HCT116 (cell line): Measurements from ENCODE around the gene BAHCC1. TPM values are rescaled to one million over a fixed set of nuclear protein-coding genes. Genes with fewer than 3 reads are reported as not detected.

Experiments
- ATAC-seq: fragments of 200-7000 bp; cut with Tn5 transposase; 2 replicates; pipeline ENCODE4 v1.9.1; 2020; ENCODE audit warnings: mild to moderate bottlenecking, moderate library complexity
- BruUV-seq: library from RNA; stranded (reverse); fragments of 400-500 nt; replicated peaks from 2 replicates; lab custom pipeline; 2021; lab: Mats Ljungman, UMichigan
- CTCF ChIA-PET: fragments of 300-600 bp; sonication (Branson Sonifier 250); formaldehyde crosslinking; loops from one replicate; lab custom pipeline; 2021; ENCODE audit warnings: antibody characterized with exemption; lab: Charles Lee
- POLR2A ChIA-PET: fragments of 300-600, 350-600 bp; sonication (Branson Sonifier 250); formaldehyde crosslinking; loops from one replicate; lab custom pipeline; 2021; ENCODE audit warnings: antibody characterized with exemption; lab: Charles Lee
- RAD21 ChIA-PET, 2 experiments: fragments of 300-600 bp; sonication (Branson Sonifier 250); formaldehyde crosslinking; loops; one replicate each; lab custom pipeline; 2023; ENCODE audit warnings: low total read pairs in 2 of 2; ENCODE audit not compliant: uncharacterized antibody in 2 of 2, unreplicated experiment in 2 of 2, low non-redundant PET in 1 of 2; lab: Charles Lee
- DNase-seq: peaks from one replicate; pipeline ENCODE4 v3.0.0-alpha.2; 2010; ENCODE audit warnings: low read depth, low spot score
- H2AFZ ChIP-seq: fragments of 200-600 bp; shearing (Covaris generic), sonication (generic); 2 replicates; pipeline ENCODE4 v1.6.1; 2017; ENCODE audit warnings: low read depth, mixed run types, mixed read lengths, antibody characterized with exemption, low read length; ENCODE audit not compliant: poor library complexity, severe bottlenecking
- H3K27ac ChIP-seq: 2 replicates; pipeline ENCODE4 v1.5.1; 2012; ENCODE audit warnings: low read depth, low read length
- H3K27me3 ChIP-seq: fragments of 200-600 bp; sonication (generic); 2 replicates; pipeline ENCODE4 v1.6.1; 2016; ENCODE audit warnings: mixed run types, low read length, mixed read lengths; ENCODE audit not compliant: insufficient read depth
- H3K36me3 ChIP-seq, 2 experiments: fragments of 200-500 bp in 1 of 2; fragments of 200-600 bp in 1 of 2; sonication (Bioruptor generic) in 1 of 2; sonication (generic) in 1 of 2; 2 replicates each; pipeline versions ENCODE4 v1.5.1 to v1.6.1; 2014 to 2016; ENCODE audit warnings: low read length in 2 of 2, inconsistent platforms in 1 of 2, mixed read lengths in 1 of 2, mixed run types in 1 of 2; ENCODE audit not compliant: insufficient read depth in 2 of 2, control insufficient read depth in 1 of 2
- H3K4me1 ChIP-seq, 2 experiments: fragments of 200-600 bp in 1 of 2; sonication (generic) in 1 of 2; 2 replicates each; pipeline versions ENCODE4 v1.5.1 to v1.6.1; 2012 to 2017; ENCODE audit warnings: low read length in 2 of 2, inconsistent platforms in 1 of 2, mild to moderate bottlenecking in 1 of 2, mixed read lengths in 1 of 2, mixed run types in 1 of 2, moderate library complexity in 1 of 2; ENCODE audit not compliant: insufficient read depth in 2 of 2, control insufficient read depth in 1 of 2
- H3K4me2 ChIP-seq: fragments of 200-600 bp; sonication (generic); 2 replicates; pipeline ENCODE4 v1.6.1; 2017; ENCODE audit warnings: mixed run types, low read length, mixed read lengths
- H3K4me3 ChIP-seq, 2 experiments: fragments of 200-600 bp in 1 of 2; sonication (generic) in 1 of 2; replicated peaks in 1 of 2; 2 replicates each; pipeline ENCODE4 v1.5.1; 2011 to 2016; ENCODE audit warnings: low read length in 2 of 2, control low read depth in 1 of 2, low read depth in 1 of 2, mild to moderate bottlenecking in 1 of 2, mixed read lengths in 1 of 2, mixed run types in 1 of 2
- H3K79me2 ChIP-seq: fragments of 200-600 bp; sonication (generic); 2 replicates; pipeline ENCODE4 v1.6.1; 2017; ENCODE audit warnings: mild to moderate bottlenecking, mixed run types, low read length, moderate library complexity, mixed read lengths; ENCODE audit not compliant: insufficient read depth
- H3K9ac ChIP-seq: fragments of 200-600 bp; sonication (generic); 2 replicates; pipeline ENCODE4 v1.6.1; 2016; ENCODE audit warnings: low read length, mixed read lengths
- H3K9me2 ChIP-seq: fragments of 200-600 bp; sonication (generic), shearing (Covaris generic); 2 replicates; pipeline ENCODE4 v1.6.1; 2017; ENCODE audit warnings: mixed run types, mild to moderate bottlenecking, moderate library complexity; ENCODE audit not compliant: insufficient read depth
- H3K9me3 ChIP-seq, 2 experiments: fragments of 200-500 bp in 1 of 2; fragments of 200-600 bp in 1 of 2; sonication (Bioruptor generic) in 1 of 2; sonication (generic) in 1 of 2; 2 replicates each; pipeline ENCODE4 v1.6.1; 2014 to 2017; ENCODE audit warnings: low read length in 2 of 2, mixed read lengths in 2 of 2, inconsistent platforms in 1 of 2, low read depth in 1 of 2, mild to moderate bottlenecking in 1 of 2, mixed run types in 1 of 2, moderate library complexity in 1 of 2; ENCODE audit not compliant: control insufficient read depth in 1 of 2, insufficient read depth in 1 of 2
- H4K20me1 ChIP-seq: fragments of 200-600 bp; sonication (generic), shearing (Covaris generic); 2 replicates; pipeline ENCODE4 v1.6.1; 2017; ENCODE audit warnings: mixed run types, mild to moderate bottlenecking, moderate library complexity; ENCODE audit not compliant: insufficient read depth
- CTCF ChIP-seq, 3 experiments: fragments of 200-600 bp in 1 of 3; sonication (generic) in 1 of 3; IDR thresholded peaks in 2 of 3; conservative IDR thresholded peaks in 1 of 3; 2 replicates each; pipeline ENCODE4 v1.5.1; 2012 to 2017; ENCODE audit warnings: low read depth in 2 of 3, low read length in 2 of 3, antibody characterized with exemption in 1 of 3, borderline replicate concordance in 1 of 3, control low read depth in 1 of 3, mild to moderate bottlenecking in 1 of 3, mixed read lengths in 1 of 3, mixed run types in 1 of 3, moderate library complexity in 1 of 3; ENCODE audit not compliant: insufficient read depth in 1 of 3
- EGR1 ChIP-seq: IDR thresholded peaks from 2 replicates; pipeline ENCODE4 v1.6.1; 2012; ENCODE audit warnings: low read depth
- ELF1 ChIP-seq: IDR thresholded peaks from 2 replicates; pipeline ENCODE4 v1.6.1; 2012; ENCODE audit warnings: low read depth, borderline replicate concordance
- EZH2 ChIP-seq: fragments of 200-600 bp; sonication (generic); IDR thresholded peaks from 2 replicates; pipeline ENCODE4 v1.6.1; 2017; ENCODE audit warnings: antibody characterized with exemption, mixed run types
- EZH2phosphoT487 ChIP-seq: fragments of 200-600 bp; IDR thresholded peaks from 2 replicates; pipeline ENCODE4 v1.6.1; 2018; ENCODE audit warnings: antibody characterized with exemption, borderline replicate concordance
- FOSL1 ChIP-seq: IDR thresholded peaks from 2 replicates; pipeline ENCODE4 v1.6.1; 2012; ENCODE audit warnings: low read depth
- POLR2A ChIP-seq: IDR thresholded peaks from 2 replicates; pipeline ENCODE4 v1.7.0; 2011; ENCODE audit warnings: borderline replicate concordance; ENCODE audit not compliant: insufficient read depth, insufficient read length; ENCODE audit errors: extremely low read depth
- POLR2AphosphoS5 ChIP-seq: IDR thresholded peaks from 2 replicates; pipeline ENCODE4 v1.6.1; 2011; ENCODE audit warnings: mild to moderate bottlenecking, low read depth, low read length, moderate library complexity
- SIN3A ChIP-seq: IDR thresholded peaks from 2 replicates; pipeline ENCODE4 v1.6.1; 2012; ENCODE audit warnings: low read depth
- intact Hi-C: fragments of 100-400 bp; cut with micrococcal nuclease; formaldehyde crosslinking; loops from 2 replicates; pipeline ENCODE4 v1.10.0; 2022
- total RNA-seq: library from RNA; stranded (reverse); gene quantifications from one replicate; pipeline ENCODE4 v1.2.1, GENCODE V29; 2021; ENCODE audit not compliant: unreplicated experiment
- TF ChIP-seq, protein P1 (sequence below): IDR thresholded peaks from 2 replicates; pipeline ENCODE4 v1.6.1; 2011; ENCODE audit warnings: mild to moderate bottlenecking, low read length, moderate library complexity; ENCODE audit not compliant: insufficient replicate concordance; ENCODE audit errors: extremely low read depth
- TF ChIP-seq, protein P2 (sequence below): IDR thresholded peaks from 2 replicates; pipeline ENCODE4 v1.6.1; 2012
- TF ChIP-seq, protein P3 (sequence below): IDR thresholded peaks from 2 replicates; pipeline ENCODE4 v1.6.1; 2012; ENCODE audit warnings: low read depth
- TF ChIP-seq, protein P4 (sequence below): IDR thresholded peaks from 2 replicates; pipeline ENCODE4 v1.6.1; 2012

The BAHCC1 gene
- total RNA-seq, 1 experiment from 2014 or later = 45.2 TPM

- no peak overlapping the region for H2AFZ ChIP-seq
- no peaks in the 10 kb centered on the region for H3K27me3 ChIP-seq
- H3K9me3 ChIP-seq = no peaks in the 10 kb centered on the region
- 0 out of 4 replicates have a peak overlapping the region, but pooled peaks of 1 of the 2 experiments have one; percentile 11 for H3K4me3 ChIP-seq
- TF ChIP-seq CTCF (IDR thresholded peaks at IDR 0.05 in 2 of 3, conservative IDR thresholded peaks at IDR 0.05 in 1 of 3; ENCODE audit: borderline replicate concordance in 1 of 3, insufficient read depth in 1 of 3, low read depth in 2 of 3, low read length in 2 of 3) = no peak
- TF ChIP-seq, protein P1, sequence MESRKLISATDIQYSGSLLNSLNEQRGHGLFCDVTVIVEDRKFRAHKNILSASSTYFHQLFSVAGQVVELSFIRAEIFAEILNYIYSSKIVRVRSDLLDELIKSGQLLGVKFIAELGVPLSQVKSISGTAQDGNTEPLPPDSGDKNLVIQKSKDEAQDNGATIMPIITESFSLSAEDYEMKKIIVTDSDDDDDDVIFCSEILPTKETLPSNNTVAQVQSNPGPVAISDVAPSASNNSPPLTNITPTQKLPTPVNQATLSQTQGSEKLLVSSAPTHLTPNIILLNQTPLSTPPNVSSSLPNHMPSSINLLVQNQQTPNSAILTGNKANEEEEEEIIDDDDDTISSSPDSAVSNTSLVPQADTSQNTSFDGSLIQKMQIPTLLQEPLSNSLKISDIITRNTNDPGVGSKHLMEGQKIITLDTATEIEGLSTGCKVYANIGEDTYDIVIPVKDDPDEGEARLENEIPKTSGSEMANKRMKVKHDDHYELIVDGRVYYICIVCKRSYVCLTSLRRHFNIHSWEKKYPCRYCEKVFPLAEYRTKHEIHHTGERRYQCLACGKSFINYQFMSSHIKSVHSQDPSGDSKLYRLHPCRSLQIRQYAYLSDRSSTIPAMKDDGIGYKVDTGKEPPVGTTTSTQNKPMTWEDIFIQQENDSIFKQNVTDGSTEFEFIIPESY = no peak
- TF ChIP-seq, protein P2, sequence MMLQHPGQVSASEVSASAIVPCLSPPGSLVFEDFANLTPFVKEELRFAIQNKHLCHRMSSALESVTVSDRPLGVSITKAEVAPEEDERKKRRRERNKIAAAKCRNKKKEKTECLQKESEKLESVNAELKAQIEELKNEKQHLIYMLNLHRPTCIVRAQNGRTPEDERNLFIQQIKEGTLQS = no peak
- TF ChIP-seq, protein P3, sequence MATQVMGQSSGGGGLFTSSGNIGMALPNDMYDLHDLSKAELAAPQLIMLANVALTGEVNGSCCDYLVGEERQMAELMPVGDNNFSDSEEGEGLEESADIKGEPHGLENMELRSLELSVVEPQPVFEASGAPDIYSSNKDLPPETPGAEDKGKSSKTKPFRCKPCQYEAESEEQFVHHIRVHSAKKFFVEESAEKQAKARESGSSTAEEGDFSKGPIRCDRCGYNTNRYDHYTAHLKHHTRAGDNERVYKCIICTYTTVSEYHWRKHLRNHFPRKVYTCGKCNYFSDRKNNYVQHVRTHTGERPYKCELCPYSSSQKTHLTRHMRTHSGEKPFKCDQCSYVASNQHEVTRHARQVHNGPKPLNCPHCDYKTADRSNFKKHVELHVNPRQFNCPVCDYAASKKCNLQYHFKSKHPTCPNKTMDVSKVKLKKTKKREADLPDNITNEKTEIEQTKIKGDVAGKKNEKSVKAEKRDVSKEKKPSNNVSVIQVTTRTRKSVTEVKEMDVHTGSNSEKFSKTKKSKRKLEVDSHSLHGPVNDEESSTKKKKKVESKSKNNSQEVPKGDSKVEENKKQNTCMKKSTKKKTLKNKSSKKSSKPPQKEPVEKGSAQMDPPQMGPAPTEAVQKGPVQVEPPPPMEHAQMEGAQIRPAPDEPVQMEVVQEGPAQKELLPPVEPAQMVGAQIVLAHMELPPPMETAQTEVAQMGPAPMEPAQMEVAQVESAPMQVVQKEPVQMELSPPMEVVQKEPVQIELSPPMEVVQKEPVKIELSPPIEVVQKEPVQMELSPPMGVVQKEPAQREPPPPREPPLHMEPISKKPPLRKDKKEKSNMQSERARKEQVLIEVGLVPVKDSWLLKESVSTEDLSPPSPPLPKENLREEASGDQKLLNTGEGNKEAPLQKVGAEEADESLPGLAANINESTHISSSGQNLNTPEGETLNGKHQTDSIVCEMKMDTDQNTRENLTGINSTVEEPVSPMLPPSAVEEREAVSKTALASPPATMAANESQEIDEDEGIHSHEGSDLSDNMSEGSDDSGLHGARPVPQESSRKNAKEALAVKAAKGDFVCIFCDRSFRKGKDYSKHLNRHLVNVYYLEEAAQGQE = no peak
- no peak for TF ChIP-seq EZH2phosphoT487
- TF ChIP-seq EGR1 = no peak
- TF ChIP-seq SIN3A = no peak
- TF ChIP-seq FOSL1 = no peak
- TF ChIP-seq ELF1 = no peak
- TF ChIP-seq POLR2A = no peak
- no peak for TF ChIP-seq POLR2AphosphoS5
- no peak for TF ChIP-seq EZH2
- TF ChIP-seq, protein P4, sequence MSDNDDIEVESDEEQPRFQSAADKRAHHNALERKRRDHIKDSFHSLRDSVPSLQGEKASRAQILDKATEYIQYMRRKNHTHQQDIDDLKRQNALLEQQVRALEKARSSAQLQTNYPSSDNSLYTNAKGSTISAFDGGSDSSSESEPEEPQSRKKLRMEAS = no peak
- H3K9me2 ChIP-seq = no peaks in the 10 kb centered on the region
- POLR2A ChIA-PET = interaction anchor here (1.2 to 1.6 kb wide), 3 partner anchors 11 to 119 kb away, joined by 3 to 11 read pairs (median 4); no protein-coding TSS in a partner anchor
- no peaks in the 10 kb centered on the region for H4K20me1 ChIP-seq
- H3K36me3 ChIP-seq = no peaks in the 10 kb centered on the region
- peaks cover 21 to 47% of the 10 kb centered on the region in 2 experiments for H3K4me1 ChIP-seq
- H3K79me2 ChIP-seq = no peaks in the 10 kb centered on the region; the same call in 1 of the 2 replicates
- peak overlapping the region; percentile 84 for H3K4me2 ChIP-seq
- CTCF ChIA-PET = interaction anchor here (1.0 to 1.9 kb wide), 7 partner anchors 10 to 192 kb away, joined by 3 to 20 read pairs (median 6); no protein-coding TSS in a partner anchor
- H3K27ac ChIP-seq = peak overlapping the region; percentile 74
- intact Hi-C loops = loop anchor here (1.0 kb wide), 2 partner anchors 53 to 231 kb away; no protein-coding TSS in a partner anchor
- DNase-seq = no peak
- ATAC-seq = no peak
- peak overlapping the region; percentile 25; the same call in 1 of the 2 replicates for H3K9ac ChIP-seq
- no TSS peak for BruUV-seq
- RAD21 ChIA-PET = interaction anchor here in 1 of 2 experiments (1.0 kb wide), 1 partner anchor 192 kb away, joined by 8 read pairs; no protein-coding TSS in a partner anchor
These were observed 88.6 kb downstream of the BAHCC1 start for GRCh38 chr17:81483862-81484194.
